Lower leg skin (tissue), 4 donors: ENCODE data around the gene KLHDC3. TPM values are rescaled to one million over a fixed set of nuclear protein-coding genes. Genes with fewer than 3 reads are reported as not detected.

Source experiments
- DNase-seq, 2 donors: peaks; one replicate each; pipeline ENCODE4 v3.0.0-alpha.2; 2019; ENCODE audit warnings: low spot score in 2 of 2
- H3K4me3 ChIP-seq: fragments of 200-600 bp; sonication (generic); 2 replicates; pipeline ENCODE4 v1.5.1; 2017; ENCODE audit warnings: mild to moderate bottlenecking, low read depth; ENCODE audit not compliant: poor library complexity, severe bottlenecking
- CTCF ChIP-seq, 3 donors: fragments of 450-650 bp; IDR thresholded peaks; one replicate each; pipeline ENCODE4 v1.5.1; 2016; ENCODE audit warnings: antibody characterized with exemption in 3 of 3, mild to moderate bottlenecking in 3 of 3, moderate library complexity in 2 of 3
- POLR2A ChIP-seq, 2 donors: fragments of 450-650 bp; IDR thresholded peaks; one replicate each; pipeline ENCODE4 v1.6.1; 2016 to 2017; ENCODE audit warnings: antibody characterized with exemption in 2 of 2, mild to moderate bottlenecking in 1 of 2, moderate library complexity in 1 of 2
- WGBS, 2 donors: methylation state at CpG; one replicate each; pipeline ENCODE4 v1.1.5; 2018; 5-methylcytosine and 5-hydroxymethylcytosine counted together
- intact Hi-C: fragments of 100-400 bp; cut with DNase I; formaldehyde crosslinking; loops from one replicate; pipeline ENCODE4 v1.15.0; 2023; ENCODE audit warnings: low total_unique reads
- total RNA-seq, 4 donors: library from RNA; depleted of rRNA; stranded (reverse); fragments of >200 nt; gene quantifications; one replicate each; pipeline ENCODE4 v1.1.0, GENCODE V29; 2016

The KLHDC3 gene
- total RNA-seq, 4 donors from 2014 or later: 75.1 to 84.7 (median 79.6) TPM

DNA sequence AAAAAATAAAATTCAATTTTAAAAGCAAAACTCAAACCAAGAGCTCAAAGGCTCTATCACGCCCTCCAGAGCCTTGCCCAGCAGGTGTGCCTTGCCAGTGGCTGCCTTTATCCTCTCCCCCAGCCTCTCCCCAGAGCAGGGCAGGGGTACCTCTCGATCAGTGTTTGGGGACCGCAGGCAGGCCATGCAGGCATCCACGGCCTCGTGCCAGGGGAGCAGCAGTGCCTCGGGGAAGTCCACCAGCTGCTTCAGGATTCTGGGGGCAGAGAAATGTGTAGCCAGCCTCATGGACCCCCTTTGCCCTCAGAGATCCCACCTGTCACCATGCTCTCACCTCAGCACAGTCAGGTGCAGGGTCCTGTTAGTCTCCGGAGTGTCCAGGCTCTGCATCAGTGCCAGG, 33.9 kb downstream of the KLHDC3 start:
- 88 to 89% methylated on average over 6 to 7 of the region's 7 CpGs for WGBS, 2 donors
- intact Hi-C loops: no loop called here
- no peak overlapping the region for H3K4me3 ChIP-seq
- TF ChIP-seq CTCF (IDR thresholded peaks at IDR 0.05) (no peak), POLR2A (IDR thresholded peaks at IDR 0.05) (no peak)
- DNase-seq: no peak

- TF ChIP-seq CTCF (IDR thresholded peaks at IDR 0.05) (no peak), POLR2A (IDR thresholded peaks at IDR 0.05) (no peak)
- no peak for DNase-seq
- WGBS, 2 donors: 91 to 92% methylated on average over 17 of the region's 17 CpGs
Measured at GRCh38 chr6:43050981-43051380, 36.9 kb downstream of the KLHDC3 start.

GRCh38 chr6:43052225-43052841, 38.3 kb downstream of the KLHDC3 start:
- intact Hi-C loops: no loop called here
- H3K4me3 ChIP-seq: no peak overlapping the region
- DNase-seq: no peak
- TF ChIP-seq POLR2A (IDR thresholded peaks at IDR 0.05) (no peak), CTCF (IDR thresholded peaks at IDR 0.05) (no peak)
- WGBS, 2 donors: 85% methylated on average over 19 of the region's 19 CpGs

More at GRCh38 chr6:43050981-43051380, 36.9 kb downstream of the KLHDC3 start:
- intact Hi-C loops: no loop called here
- H3K4me3 ChIP-seq: no peak overlapping the region

- TF ChIP-seq POLR2A (IDR thresholded peaks at IDR 0.05) (no peak), CTCF (IDR thresholded peaks at IDR 0.05) (no peak)
- intact Hi-C loops: no loop called here
- peak overlapping the region; percentile 60 for H3K4me3 ChIP-seq
- WGBS, 2 donors: 11 to 13% methylated on average over 22 of the region's 22 CpGs
- DNase-seq: no peak
Measured at GRCh38 chr6:43052842-43053544, 38.9 kb downstream of the KLHDC3 start.

- no peak for TF ChIP-seq CTCF (IDR thresholded peaks at IDR 0.05)
- peak in 1 of 2 donors; percentile 18 for TF ChIP-seq POLR2A (IDR thresholded peaks at IDR 0.05)
- intact Hi-C loops: no loop called here
- 1% methylated on average over 34 to 39 of the region's 45 CpGs for WGBS, 2 donors
Measured at GRCh38 chr6:43053545-43054205, 39.6 kb downstream of the KLHDC3 start, which contains the start of gene CUL7. Gene CUL7 (minus strand): TSS chr6:43053851. CDS start chr6:43052788, 1,063 bp downstream.

More at GRCh38 chr6:43053545-43054205, 39.6 kb downstream of the KLHDC3 start, which contains the start of gene CUL7:
- DNase-seq: peak; percentile 93 to 98
- H3K4me3 ChIP-seq: peak within 1 kb of the TSS; percentile 60
